Stimulated activated CD8-positive, alpha-beta memory T cell treated with anti-CD3 and anti-CD28 coated beads, Interleukin-12 subunit alpha, Interleukin-12 subunit beta, amount 100 ng/mL, for 24 hours (primary cell): ENCODE measurements around the gene WWOX.

ENCODE experiments used
- DNase-seq: peaks from one replicate; pipeline ENCODE4 v3.0.0-alpha.2; 2020; ENCODE audit errors: extremely low read depth

WWOX gene

DNA sequence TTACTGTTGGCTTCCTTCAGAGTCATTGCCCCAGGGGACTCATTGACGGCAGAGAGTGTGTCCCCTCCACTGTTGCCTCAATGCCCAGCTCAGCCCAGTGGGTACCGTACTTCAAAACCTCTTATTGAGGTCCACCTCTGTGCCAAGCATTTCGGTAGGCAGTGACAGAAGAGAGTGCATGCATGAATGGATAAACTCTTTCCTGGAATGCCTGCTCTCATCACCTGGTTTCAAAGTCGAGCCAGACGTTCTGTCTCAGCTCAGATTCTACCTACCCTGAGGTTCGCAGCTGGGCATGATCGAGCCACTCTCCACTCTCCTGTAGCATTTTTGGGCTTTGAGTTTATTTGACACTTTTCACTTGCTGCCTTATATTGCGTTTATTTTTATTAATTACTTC is 854.1 kb downstream of the WWOX start:
- no peak for DNase-seq

DNA sequence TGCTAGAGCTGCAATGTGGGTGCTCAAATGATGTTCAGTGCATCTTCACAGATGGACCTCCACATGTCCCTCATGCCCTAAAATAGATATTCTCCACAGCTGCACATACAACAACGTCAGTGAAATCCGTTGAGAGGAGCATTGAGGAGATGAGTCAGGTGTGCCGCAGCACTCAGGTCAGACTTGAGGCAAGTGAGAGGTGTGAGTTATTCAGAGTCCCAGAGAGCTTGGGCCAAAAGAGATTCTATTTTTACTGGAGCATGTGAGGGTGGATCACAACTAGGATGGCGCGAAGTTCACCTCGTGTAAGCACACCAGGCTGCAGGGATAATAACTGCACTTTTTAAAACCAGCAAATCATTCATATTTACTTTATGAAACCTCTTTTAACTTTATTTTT is 855.8 kb downstream of the WWOX start:
- DNase-seq = no peak

DNA sequence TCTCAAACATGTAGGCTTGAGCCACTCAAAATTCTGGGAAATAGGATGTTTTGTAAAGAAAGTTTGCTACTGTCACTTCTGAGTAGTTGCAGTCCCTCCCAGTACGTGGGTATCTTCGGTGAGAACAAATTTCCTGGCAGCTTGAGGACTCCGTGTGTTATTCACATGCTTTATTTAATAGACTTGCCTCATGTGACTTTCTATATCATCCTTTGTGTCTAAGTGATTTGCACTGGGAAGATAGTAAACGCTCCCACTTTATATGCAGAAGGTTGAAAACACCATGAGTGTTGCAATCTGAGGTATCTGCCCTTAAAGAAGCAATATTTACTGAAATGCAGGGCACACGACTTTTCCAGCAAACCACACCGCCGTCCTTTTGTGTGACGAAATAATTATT is 857.4 kb downstream of the WWOX start:
- DNase-seq = no peak

DNA sequence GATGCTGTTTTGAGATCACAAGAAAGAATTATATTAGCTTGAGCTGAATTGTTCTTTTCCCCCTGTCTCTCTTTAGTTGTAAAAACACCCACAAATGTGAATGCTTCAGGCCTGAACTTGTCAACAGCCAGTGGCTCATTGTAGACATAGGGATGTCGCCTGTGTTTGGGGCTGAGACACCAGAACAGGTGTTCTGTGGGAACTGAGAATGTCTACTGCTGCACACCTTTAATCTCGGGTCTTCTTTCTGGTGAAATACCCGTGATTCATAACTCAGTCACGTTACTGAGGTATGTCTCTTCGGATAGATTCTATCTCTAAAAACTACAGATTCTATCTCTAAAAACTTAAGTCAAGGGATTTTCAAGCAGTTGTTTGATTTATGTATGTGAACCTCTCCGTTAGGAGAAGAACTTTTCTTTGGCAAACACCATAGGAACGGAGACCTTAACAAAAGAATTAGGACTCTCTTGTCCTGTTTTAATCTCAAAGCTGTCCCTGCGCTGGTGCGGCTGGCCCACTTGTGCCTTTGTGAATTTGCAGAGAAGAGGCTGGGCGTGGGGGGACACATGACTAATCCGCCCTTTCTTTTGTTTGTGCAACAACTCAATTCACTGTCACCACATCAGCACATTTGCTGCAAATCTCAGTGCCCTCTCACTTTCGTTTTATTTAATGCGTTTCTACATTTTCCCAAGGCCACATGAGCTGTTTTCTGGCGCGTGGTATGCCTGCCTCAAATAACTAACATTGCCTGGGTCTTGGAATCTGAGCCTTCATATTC is 858.1 kb downstream of the WWOX start:
- DNase-seq = no peak

DNA sequence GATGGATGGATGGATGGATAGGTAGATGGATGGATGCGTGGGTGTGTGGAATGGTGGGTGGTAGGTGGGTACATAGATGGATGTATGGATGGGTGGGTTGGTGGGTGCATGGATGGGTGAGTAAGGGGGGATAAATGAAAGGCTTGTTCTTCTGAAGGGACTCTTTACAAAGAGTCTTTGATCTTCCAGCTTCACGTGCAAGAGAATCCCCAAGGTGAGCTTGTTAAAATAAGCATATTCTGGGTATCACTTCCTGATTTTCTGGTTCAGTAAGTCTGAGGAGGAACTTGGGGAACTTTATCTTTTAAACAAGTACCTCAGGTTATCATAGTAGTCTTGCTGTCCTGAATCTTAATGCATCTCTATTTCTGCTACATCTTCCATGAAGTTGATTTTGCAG is 862.0 kb downstream of the WWOX start:
- DNase-seq = no peak

DNA sequence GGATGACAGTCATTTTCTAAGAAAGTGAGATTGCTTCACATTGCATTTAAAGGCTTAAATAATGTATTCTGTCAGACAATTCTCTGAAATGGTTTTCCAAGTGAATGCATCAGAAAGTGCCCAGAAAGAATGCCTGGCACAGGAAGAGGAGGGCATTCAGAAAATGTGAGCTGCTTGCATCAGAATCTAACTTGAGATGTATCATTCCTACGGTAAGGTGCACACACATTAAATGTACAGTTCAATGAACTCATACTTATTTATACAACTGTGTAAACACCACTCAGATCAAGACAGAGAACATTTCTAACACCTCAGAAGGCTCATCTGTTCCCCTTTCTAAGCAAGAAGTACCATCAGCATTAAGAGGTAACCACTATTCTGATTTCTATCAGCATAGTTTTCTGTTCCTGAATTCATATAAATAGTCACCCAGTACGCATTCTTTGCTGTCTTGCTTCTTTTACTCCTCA is 863.0 kb downstream of the WWOX start:
- DNase-seq = no peak

DNA sequence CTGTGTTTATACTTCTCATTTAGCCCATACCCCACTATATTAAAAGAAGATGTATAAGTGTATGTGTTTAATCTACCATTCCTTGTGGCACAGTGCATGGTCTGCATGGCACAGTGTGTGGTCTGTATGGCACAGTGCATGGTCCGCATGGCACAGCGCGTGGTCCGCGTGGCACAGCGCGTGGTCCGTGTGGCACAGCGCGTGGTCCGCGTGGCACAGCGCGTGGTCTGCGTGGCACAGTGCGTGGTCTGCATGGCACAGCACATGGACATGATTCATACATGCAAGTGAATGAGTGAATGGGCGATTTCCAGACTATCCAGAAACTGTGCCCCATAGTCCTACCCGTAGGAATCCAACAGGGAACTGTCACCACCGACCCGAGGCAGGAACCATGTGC is 868.5 kb downstream of the WWOX start:
- DNase-seq = no peak

DNA sequence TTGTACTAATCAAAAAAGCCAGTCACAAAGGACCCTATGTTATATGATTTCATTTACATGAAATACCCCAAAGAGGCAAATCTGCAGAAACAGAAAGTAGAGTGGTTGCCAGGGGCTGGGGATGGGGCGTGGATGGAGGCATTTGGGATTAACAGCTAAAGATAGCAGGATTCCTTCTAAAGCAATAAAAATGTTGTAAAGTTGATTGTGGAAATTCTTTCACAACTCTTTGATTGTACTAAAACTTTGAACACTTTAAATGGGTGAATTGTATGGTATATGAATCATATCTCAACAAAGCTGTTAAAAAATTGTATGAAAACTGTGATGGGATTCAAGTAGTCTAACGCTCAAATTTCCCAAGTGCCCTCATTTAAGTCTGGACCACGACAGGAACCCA is 870.3 kb downstream of the WWOX start:
- DNase-seq = no peak

DNA sequence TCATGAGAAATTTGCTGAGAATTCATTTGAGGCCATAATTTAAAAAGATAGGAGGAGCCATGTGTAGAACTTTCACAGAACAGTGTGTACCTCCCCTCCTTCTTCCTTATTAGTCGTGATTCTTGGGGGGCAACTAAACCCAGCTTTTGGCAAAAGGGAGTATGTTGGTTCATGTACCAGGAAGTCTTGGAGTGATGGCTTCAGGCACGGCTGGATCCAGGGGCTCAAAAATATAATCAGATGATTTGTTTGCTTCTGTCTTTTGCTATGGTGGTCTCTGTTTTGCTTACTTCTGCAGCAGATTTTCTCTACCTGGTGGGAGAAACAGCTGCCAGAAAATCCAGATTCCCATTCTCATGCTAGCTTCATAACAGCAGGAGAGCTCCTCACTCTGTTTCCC is 871.2 kb downstream of the WWOX start:
- DNase-seq = no peak

DNA sequence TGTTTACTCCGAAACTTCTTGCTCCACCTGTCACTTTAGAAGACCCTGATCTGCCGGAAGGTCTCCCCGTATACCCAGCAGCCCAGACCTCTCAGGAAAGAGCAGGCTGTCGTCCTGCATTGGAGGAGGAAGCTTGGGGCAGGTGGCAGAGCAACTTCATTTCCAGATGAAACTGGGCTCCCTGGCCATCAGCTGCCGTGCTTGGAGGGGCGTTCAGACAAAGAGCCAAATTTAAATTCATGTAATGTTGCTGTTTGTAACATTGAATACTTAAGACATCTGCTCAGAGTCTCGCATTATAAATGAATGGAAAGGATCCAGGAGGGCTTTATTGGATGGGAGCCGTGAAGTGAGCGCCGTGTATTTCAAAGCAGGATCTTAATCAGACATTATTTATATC is 872.6 kb downstream of the WWOX start:
- no peak for DNase-seq

DNA sequence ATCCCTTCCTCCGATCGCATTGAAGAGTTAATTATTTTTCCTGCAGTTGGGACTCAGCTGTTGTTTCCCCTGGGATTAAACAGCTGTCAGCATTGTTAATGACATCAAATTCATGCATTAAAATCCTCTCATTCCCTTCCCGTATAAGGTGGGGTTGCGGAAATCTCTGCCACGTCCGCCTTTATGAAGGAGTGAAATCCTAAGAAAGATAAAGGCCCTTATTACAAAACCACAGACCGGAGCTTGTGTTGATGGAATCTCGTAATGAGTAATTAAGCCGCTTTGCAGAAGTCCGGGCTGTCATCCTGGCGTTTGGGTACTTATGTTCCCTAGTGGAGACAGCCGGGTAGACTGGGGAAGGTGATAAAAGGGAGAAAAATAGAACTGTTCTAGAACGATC is 873.5 kb downstream of the WWOX start:
- DNase-seq = no peak

DNA sequence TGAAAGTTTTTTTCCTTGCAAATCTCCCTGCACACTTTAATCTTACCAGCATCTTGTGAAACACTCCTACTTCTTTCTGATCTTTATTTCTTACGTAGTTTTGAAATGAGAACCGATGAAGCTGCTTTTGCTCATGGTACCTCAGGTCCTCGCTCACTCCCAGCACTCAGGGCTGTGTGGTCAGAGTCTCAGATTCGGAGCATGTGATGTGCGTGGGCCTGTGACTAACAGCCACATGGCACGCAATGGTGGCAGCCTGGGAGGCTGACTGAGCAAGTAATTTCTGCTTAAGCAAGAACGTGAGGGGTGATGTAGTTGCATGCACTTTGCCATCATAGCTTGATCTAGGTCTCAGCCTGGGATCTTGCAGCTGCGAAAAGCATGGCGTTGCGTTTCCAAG is 876.8 kb downstream of the WWOX start:
- DNase-seq = peak; percentile 2

DNA sequence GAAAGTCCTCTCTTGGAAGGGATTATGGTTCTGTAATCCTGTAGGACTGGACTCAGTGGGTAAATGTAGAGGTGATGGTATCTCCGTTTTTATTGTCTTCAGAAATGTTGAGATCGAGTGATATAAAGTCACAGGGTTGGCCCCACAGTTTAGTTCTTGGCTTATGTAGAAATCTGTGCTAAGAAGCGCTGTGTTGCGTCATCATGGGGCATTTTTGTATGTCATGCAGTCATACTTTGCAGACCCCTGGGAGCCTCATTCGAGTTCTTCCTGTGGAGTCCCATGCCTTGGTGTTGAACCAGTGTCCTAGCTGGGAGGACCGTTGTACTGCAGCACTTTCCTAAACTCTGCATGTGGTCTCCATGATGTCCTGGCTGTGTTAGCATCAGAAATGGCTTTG is 881.4 kb downstream of the WWOX start:
- no peak for DNase-seq

DNA sequence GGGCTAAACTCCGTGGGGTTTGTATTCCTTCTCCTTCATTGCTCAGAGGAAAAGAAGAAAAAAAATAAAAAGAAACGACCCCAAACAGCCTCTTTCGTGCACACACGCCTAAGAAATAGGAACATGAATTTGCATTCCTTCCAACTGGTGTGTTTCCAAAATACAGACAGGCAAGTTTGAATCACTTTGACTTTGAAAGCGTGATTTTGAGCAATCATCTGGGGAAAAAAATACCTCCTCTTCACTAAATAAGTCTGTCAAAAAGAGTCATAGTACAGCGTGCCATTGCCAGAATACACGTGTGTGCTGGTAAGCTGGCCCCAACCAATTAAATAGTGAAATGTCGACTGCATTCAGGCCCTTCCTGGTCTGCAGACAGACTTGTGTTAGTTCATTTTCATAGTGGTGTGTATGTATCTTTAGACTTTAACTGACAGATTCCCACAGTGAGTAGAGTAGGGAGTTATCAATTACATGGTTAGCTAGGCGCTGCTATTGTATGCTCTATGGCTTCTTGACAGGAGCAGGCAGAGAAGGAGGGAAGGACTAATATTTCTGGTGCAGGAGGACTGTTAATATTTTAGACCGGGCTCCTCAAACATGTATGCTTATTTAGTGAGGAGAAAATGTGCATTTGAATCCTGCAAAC is 882.8 kb downstream of the WWOX start:
- no peak for DNase-seq

DNA sequence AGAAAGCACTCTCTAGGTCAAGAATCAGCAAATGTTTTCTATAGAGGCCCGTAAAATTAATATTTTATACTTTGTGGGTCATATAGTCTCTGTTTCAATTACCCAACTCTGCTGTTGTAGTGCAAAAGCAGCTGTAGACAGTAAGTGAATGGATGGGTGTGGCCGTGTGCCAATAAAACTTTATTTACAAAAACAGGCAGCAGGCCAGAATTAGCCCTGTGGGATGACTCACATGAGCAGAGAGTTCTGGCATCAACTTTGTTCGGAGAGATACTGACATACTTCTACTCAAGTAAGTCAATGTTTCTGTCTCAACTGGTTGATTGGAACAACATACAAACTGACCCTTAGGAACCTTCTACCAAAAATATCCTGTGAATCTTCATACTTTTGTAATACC is 884.9 kb downstream of the WWOX start:
- no peak for DNase-seq

DNA sequence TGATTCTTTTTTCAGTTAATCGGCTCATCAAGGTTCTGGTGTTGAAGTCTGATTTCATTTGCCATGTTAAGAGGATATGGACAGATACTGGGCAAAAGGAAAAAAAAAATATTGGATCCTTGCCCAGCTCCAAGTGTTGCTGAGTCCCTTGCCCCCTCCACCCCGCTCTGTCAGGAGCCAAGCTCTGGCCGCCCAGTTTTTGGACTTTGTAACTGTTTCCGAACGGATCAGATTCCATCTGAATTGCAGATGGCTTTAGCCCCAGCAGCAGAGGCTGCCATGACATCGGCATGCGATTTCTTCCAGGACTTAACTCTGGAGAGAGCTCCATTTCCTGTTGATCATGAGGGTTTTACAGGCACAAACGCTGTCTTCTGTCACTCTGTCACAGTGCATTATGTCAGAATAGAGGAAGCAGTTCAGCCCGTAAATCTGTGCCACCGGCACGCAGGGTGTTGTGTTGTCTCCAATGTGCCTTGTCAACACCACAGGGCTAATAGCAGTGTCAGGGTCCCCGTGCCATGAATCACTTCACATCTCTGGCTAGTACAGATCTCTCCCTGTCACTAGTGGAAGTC is 885.5 kb downstream of the WWOX start:
- DNase-seq = no peak

DNA sequence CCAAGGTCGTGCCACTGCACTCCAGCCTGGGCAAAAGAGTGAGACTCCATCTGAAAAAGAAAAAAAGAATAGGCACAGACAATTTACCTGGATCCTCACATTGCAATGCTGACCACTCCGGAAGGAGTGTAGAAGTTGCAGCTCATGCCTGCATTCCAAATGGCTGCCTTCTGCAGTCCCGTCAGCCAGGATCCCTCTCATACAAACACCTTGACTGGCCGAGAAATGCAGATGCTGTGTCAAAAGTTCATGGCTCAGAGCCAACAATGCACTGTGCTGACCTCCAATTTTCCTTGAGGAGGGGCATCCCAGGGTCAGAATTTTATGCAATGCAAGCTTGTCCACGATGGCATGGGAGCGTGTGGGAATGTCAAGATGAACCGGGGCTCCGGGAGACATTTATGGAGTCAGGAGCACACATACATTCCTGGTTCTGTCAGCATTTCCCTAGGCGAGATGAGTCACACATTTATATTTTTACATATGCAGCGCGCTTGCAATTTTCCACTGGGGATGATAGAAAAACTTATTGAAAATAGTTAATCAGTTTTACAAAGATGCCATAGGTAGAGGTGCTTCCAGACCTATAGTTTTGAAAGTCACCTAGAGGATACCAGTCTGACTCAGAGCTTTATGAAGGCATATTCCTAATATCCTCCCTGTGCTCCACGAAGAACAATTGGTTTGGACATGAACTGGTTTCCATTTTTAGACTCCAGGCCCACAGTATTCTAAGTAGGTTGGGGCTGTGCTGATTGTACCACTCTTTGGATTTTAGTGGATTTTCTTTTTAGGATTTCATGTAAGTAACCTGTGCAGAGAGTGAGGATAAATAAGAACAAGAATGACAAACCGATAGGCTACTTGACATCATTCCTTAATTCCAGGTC is 886.5 kb downstream of the WWOX start:
- no peak for DNase-seq

DNA sequence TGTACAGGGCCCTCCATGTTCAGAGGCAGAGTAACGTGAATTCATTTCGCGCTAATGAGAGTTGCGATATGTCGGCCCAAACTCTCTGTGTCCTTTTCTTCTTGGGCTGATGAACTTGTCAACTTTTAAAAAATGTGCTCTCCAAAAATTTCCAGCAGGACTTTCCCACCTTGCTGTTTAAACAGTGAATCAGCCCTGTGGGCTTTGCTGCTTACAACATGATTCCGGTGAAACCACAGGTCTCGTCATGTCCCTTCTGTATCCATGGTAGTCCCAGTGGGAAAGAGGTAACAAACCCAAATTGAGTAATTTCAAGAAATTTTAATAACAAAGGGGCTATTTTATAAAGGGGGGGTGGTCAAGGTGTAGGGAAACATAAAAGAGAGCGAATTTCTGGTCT is 888.2 kb downstream of the WWOX start:
- DNase-seq = no peak

DNA sequence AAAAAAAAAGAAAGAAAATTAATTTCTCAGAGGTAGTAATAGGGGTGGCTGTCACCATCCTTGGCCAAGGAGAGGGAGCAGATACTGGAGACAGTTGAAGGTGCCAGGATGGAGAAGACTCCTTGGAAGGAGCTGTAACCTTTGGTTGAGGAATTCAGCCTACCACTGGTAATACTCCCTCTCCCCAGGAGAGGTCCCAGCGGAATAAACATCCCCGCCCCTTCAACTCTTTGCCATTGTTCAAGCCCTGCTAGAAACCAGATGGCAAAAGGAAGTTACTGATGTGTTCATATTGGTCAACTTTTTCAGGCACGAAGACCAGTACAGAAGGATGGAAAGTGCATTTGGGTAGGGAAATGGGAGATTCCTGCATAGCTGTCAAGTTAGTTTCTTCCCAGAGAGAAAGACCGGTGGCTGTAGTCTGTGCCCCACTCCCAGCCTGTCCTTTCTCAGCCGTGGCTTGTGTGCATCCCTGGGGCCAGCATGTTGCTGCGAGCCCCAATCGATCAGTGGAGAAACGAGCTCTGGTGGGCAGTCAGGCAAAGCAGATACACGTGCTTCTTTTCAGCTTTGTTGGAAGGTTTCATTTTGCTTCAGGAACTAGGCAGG is 889.0 kb downstream of the WWOX start:
- DNase-seq = no peak

DNA sequence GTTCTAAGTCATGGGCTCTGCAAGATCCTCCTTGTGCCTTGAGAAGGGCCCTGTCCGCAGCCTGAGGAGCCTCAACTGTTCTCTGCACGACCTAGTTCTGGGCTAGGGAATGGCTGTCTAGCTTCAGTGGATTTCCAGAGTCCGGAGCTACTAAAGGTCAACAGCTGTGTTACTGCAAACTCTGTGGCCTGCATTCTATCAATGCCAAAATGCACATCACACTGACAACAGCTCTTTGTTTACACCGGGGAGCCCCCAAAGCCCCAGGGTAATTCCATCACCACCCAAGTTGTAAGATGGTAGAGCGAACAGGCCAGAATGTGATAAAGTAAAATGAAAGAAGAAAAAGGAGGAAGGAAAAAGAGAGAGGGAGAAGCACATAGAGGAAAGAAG is 890.9 kb downstream of the WWOX start:
- DNase-seq = no peak

DNA sequence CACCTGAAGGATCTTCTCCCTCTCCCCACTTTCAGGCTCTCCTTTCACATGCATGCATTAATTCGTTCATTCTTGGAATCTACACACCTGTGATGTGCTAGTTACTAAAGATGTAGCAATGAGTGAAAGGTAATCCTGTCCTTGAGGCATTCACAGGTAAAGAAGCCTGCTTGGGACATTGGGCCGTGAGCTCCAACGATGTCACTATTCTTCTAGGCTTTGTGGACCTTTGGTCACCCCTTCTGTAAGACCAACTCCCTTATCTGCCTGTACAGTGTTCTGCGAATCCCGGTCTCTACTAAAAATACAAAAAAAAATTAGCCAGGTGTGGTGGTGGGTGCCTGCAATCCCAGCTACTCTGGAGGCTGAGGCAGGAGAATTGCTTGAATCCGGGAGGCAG is 892.5 kb downstream of the WWOX start:
- DNase-seq = no peak

DNA sequence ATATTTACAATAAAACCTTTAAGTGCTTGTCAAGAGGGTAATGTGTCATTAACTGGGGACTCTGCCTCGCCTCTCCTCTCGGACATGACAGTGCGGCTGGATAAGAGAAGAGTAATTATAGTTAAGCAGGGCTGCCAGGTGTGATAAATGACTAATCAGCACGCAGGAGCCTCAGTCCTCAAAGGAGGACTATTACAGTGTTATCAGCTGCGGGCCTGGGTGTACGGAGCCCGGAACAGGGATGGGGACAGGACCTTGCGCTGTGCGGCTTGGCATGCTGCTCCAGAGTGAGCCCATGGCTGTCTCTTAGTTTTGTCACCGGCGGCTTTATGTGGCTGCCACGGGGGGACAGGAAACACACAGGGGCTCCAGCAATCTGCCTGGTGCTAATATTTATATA is 893.9 kb downstream of the WWOX start:
- DNase-seq = no peak
